Measurements from ENCODE around the gene ASB7. TPM values are rescaled to one million over a fixed set of nuclear protein-coding genes. Genes with fewer than 3 reads are reported as not detected.

Gene ASB7
- total and polyA plus RNA-seq, 2 experiments from 2014 or later = 4.1 to 13.9 TPM

DNA sequence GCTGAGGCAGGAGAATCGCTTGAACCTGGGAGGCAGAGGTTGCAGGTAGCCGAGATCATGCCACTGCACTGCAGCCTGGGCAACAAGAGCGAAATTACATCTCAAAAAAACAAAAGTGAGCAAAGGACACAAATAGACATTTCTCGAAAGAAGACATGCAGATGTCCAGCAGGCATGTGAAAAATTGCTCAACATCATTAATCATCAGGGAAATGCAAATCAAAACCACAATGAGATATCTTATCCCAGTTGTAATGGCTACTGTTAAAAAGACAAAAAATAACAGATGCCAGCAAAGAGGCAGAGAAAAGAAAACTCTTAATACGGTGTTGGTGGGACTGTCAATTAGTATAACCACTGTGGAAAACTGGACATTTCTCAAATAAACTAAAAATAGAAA is 20.9 kb downstream of the ASB7 start:
- Mint-ChIP-seq H3K36me3 (ENCODE audit: low read depth) (peaks cover 16% of the 10 kb centered on the region; the same call in 2 of the 3 replicates), H3K27me3 (ENCODE audit: insufficient read depth, low read depth, poor library complexity) (no peaks in the 10 kb centered on the region), H3K4me3 (no peak overlapping the region), H3K9me3 (no peaks in the 10 kb centered on the region), H3K4me1 (no peaks in the 10 kb centered on the region), H3K27ac (no peak overlapping the region)
- Histone ChIP-seq H2AFZ (no peak overlapping the region), H4K20me1 (replicated peaks; ENCODE audit: insufficient read depth) (no peaks in the 10 kb centered on the region), H3F3A (replicated peaks; ENCODE audit: low read depth) (no peaks in the 10 kb centered on the region), H3K4me3 (no peak overlapping the region), H3K4me2 (no peak overlapping the region), H3K36me3 (ENCODE audit: insufficient read depth) (no peaks in the 10 kb centered on the region), H3K27me3 (ENCODE audit: insufficient read depth) (no peaks in the 10 kb centered on the region), H3K4me1 (ENCODE audit: insufficient read depth) (no peaks in the 10 kb centered on the region), H3K9me2 (ENCODE audit: insufficient read depth) (no peaks in the 10 kb centered on the region), H3K27ac (ENCODE audit: low read depth) (no peak overlapping the region), H3K79me2 (replicated peaks; ENCODE audit: insufficient read depth) (no peaks in the 10 kb centered on the region; the same call in 1 of the 2 replicates)
- ATAC-seq = no peak
- TF ChIP-seq POLR2AphosphoS5 (IDR thresholded peaks at IDR 0.05; ENCODE audit: low read depth) (no peak), CREB1 (CRISPR knock-in tag; IDR thresholded peaks at IDR 0.05; ENCODE audit: low read depth) (no peak), NANOG (IDR thresholded peaks at IDR 0.05; ENCODE audit: borderline replicate concordance) (no peak), ZNF114 (CRISPR knock-in tag; IDR thresholded peaks at IDR 0.05) (no peak), EZH2 (IDR thresholded peaks at IDR 0.05; ENCODE audit: low read depth, unreplicated experiment) (no peak), EZH2phosphoT487 (IDR thresholded peaks at IDR 0.05; ENCODE audit: unreplicated experiment) (no peak), ZNF331 (CRISPR knock-in tag; IDR thresholded peaks at IDR 0.05; ENCODE audit: low read depth) (no peak)
- TF ChIP-seq, protein P1, sequence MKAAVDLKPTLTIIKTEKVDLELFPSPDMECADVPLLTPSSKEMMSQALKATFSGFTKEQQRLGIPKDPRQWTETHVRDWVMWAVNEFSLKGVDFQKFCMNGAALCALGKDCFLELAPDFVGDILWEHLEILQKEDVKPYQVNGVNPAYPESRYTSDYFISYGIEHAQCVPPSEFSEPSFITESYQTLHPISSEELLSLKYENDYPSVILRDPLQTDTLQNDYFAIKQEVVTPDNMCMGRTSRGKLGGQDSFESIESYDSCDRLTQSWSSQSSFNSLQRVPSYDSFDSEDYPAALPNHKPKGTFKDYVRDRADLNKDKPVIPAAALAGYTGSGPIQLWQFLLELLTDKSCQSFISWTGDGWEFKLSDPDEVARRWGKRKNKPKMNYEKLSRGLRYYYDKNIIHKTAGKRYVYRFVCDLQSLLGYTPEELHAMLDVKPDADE (IDR thresholded peaks at IDR 0.05) = no peak
- TF ChIP-seq, protein P2, sequence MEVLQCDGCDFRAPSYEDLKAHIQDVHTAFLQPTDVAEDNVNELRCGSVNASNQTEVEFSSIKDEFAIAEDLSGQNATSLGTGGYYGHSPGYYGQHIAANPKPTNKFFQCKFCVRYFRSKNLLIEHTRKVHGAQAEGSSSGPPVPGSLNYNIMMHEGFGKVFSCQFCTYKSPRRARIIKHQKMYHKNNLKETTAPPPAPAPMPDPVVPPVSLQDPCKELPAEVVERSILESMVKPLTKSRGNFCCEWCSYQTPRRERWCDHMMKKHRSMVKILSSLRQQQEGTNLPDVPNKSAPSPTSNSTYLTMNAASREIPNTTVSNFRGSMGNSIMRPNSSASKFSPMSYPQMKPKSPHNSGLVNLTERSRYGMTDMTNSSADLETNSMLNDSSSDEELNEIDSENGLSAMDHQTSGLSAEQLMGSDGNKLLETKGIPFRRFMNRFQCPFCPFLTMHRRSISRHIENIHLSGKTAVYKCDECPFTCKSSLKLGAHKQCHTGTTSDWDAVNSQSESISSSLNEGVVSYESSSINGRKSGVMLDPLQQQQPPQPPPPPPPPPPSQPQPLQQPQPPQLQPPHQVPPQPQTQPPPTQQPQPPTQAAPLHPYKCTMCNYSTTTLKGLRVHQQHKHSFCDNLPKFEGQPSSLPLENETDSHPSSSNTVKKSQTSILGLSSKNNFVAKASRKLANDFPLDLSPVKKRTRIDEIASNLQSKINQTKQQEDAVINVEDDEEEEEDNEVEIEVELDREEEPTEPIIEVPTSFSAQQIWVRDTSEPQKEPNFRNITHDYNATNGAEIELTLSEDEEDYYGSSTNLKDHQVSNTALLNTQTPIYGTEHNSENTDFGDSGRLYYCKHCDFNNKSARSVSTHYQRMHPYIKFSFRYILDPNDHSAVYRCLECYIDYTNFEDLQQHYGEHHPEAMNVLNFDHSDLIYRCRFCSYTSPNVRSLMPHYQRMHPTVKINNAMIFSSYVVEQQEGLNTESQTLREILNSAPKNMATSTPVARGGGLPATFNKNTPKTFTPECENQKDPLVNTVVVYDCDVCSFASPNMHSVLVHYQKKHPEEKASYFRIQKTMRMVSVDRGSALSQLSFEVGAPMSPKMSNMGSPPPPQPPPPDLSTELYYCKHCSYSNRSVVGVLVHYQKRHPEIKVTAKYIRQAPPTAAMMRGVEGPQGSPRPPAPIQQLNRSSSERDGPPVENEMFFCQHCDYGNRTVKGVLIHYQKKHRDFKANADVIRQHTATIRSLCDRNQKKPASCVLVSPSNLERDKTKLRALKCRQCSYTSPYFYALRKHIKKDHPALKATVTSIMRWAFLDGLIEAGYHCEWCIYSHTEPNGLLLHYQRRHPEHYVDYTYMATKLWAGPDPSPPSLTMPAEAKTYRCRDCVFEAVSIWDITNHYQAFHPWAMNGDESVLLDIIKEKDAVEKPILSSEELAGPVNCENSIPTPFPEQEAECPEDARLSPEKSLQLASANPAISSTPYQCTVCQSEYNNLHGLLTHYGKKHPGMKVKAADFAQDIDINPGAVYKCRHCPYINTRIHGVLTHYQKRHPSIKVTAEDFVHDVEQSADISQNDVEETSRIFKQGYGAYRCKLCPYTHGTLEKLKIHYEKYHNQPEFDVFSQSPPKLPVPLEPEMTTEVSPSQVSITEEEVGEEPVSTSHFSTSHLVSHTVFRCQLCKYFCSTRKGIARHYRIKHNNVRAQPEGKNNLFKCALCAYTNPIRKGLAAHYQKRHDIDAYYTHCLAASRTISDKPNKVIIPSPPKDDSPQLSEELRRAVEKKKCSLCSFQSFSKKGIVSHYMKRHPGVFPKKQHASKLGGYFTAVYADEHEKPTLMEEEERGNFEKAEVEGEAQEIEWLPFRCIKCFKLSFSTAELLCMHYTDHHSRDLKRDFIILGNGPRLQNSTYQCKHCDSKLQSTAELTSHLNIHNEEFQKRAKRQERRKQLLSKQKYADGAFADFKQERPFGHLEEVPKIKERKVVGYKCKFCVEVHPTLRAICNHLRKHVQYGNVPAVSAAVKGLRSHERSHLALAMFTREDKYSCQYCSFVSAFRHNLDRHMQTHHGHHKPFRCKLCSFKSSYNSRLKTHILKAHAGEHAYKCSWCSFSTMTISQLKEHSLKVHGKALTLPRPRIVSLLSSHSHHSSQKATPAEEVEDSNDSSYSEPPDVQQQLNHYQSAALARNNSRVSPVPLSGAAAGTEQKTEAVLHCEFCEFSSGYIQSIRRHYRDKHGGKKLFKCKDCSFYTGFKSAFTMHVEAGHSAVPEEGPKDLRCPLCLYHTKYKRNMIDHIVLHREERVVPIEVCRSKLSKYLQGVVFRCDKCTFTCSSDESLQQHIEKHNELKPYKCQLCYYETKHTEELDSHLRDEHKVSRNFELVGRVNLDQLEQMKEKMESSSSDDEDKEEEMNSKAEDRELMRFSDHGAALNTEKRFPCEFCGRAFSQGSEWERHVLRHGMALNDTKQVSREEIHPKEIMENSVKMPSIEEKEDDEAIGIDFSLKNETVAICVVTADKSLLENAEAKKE (CRISPR knock-in tag; IDR thresholded peaks at IDR 0.05) = no peak
- TF ChIP-seq, protein P3, sequence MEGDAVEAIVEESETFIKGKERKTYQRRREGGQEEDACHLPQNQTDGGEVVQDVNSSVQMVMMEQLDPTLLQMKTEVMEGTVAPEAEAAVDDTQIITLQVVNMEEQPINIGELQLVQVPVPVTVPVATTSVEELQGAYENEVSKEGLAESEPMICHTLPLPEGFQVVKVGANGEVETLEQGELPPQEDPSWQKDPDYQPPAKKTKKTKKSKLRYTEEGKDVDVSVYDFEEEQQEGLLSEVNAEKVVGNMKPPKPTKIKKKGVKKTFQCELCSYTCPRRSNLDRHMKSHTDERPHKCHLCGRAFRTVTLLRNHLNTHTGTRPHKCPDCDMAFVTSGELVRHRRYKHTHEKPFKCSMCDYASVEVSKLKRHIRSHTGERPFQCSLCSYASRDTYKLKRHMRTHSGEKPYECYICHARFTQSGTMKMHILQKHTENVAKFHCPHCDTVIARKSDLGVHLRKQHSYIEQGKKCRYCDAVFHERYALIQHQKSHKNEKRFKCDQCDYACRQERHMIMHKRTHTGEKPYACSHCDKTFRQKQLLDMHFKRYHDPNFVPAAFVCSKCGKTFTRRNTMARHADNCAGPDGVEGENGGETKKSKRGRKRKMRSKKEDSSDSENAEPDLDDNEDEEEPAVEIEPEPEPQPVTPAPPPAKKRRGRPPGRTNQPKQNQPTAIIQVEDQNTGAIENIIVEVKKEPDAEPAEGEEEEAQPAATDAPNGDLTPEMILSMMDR (conservative IDR thresholded peaks at IDR 0.05; ENCODE audit: low read depth in 2 of 2) = no peak
- DNase-seq (ENCODE audit: low spot score) = no peak

All from GM23338 (cell line).